ENCODE results near the gene DUSP19. TPM values are rescaled to one million over a fixed set of nuclear protein-coding genes. Genes with fewer than 3 reads are reported as not detected.
A peak's percentile ranks its signal among the peaks of the same experiment; 100 is the strongest.

The DUSP19 gene
- total and polyA plus RNA-seq, 2 of the 13 experiments (the other 11 are each of a cell fraction or from before 2014, with no cell fraction given) = 1.3 to 1.9 TPM

- FAIRE-seq (no peak), DNase-seq (ENCODE audit: low spot score) (no peak), ATAC-seq (no peak)
- BruUV-seq (replicated peaks) = no TSS peak
- Histone ChIP-seq H3K9me3 (ENCODE audit: low read length) (peaks cover 7% of the 10 kb centered on the region; the same call in 1 of the 2 replicates), H3K27me3 (ENCODE audit: control insufficient read depth in 1 of 2, insufficient read depth in 2 of 2, low read length in 2 of 2) (peaks cover 0 to 24% of the 10 kb centered on the region in 2 experiments; a peak in 2 of 5 replicates), H3K27ac (ENCODE audit: extremely low read length, insufficient read depth, low read length) (no peak overlapping the region), H3K9ac (ENCODE audit: insufficient read depth, low read depth, low read length) (no peak overlapping the region), H4K20me1 (ENCODE audit: insufficient read depth, low read length) (no peaks in the 10 kb centered on the region), H3K4me1 (ENCODE audit: insufficient read depth, low read length) (peaks cover 6% of the 10 kb centered on the region; the same call in 1 of the 2 replicates), H3K4me3 (replicated peaks in 1 of 3; ENCODE audit: insufficient read depth in 1 of 3, low read depth in 2 of 3, low read length in 3 of 3) (no peak overlapping the region), H2AFZ (ENCODE audit: low read length) (no peak overlapping the region), H3K4me2 (ENCODE audit: low read depth, low read length) (no peak overlapping the region), H3K36me3 (replicated peaks in 1 of 2; ENCODE audit: control insufficient read depth in 1 of 2, insufficient read depth in 2 of 2, low read length in 2 of 2) (no peaks in the 10 kb centered on the region), H3K79me2 (ENCODE audit: insufficient read depth, low read length) (no peaks in the 10 kb centered on the region)
- in situ Hi-C loops (cut with HindIII; ENCODE audit: extremely low pct_ligation_motif_present, low pct_unique_long_range_greater_than_20kb) = no loop called here
- no peak for TF ChIP-seq MED8 (CRISPR knock-in tag; IDR thresholded peaks at IDR 0.05; ENCODE audit: insufficient replicate concordance)
- TF ChIP-seq KDM4B (CRISPR knock-in tag; IDR thresholded peaks at IDR 0.05) = no peak
- no peak for TF ChIP-seq JDP2 (CRISPR knock-in tag; IDR thresholded peaks at IDR 0.05; ENCODE audit: borderline replicate concordance)
- TF ChIP-seq JUNB (CRISPR knock-in tag; IDR thresholded peaks at IDR 0.05; ENCODE audit: borderline replicate concordance) = no peak
- no peak for TF ChIP-seq SP5 (CRISPR knock-in tag; IDR thresholded peaks at IDR 0.05; ENCODE audit: borderline replicate concordance, low read depth)
- TF ChIP-seq ZNF282 (IDR thresholded peaks at IDR 0.05; ENCODE audit: partially characterized antibody) = no peak
- TF ChIP-seq ZFP82 (CRISPR knock-in tag; IDR thresholded peaks at IDR 0.05; ENCODE audit: borderline replicate concordance) = no peak
- no peak for TF ChIP-seq ZNF557 (CRISPR knock-in tag; IDR thresholded peaks at IDR 0.05)
- 45% methylated on average over 7 of the region's 7 CpGs for whole genome bisulfite sequencing (ENCODE audit: low lambda C conversion rate)
- ChIA-PET CTCF (ENCODE audit: low intra/inter-chr PET ratio, low total read pairs) (no interaction called here), POLR2A (interaction anchor here (1.3 kb wide), 1 partner anchor 53 kb away, joined by 3 read pairs; no protein-coding TSS in a partner anchor)
- intact Hi-C loops (cut with micrococcal nuclease; ENCODE audit: unreplicated experiment) = no loop called here
These were observed 6.4 kb upstream of the DUSP19 start for GRCh38 chr2:183072177-183072576.

GRCh38 chr2:183078163-183078463 is 434 bp upstream of the DUSP19 start:
- in situ Hi-C loops (cut with HindIII; ENCODE audit: extremely low pct_ligation_motif_present, low pct_unique_long_range_greater_than_20kb) = no loop called here
- Histone ChIP-seq H3K4me2 (ENCODE audit: low read depth, low read length) (peak overlapping the region; percentile 85), H3K9me3 (ENCODE audit: low read length) (no peaks in the 10 kb centered on the region), H2AFZ (ENCODE audit: low read length) (peak overlapping the region; percentile 99), H3K36me3 (replicated peaks in 1 of 2; ENCODE audit: control insufficient read depth in 1 of 2, insufficient read depth in 2 of 2, low read length in 2 of 2) (no peaks in the 10 kb centered on the region), H4K20me1 (ENCODE audit: insufficient read depth, low read length) (no peaks in the 10 kb centered on the region), H3K9ac (ENCODE audit: insufficient read depth, low read depth, low read length) (peak overlapping the region; percentile 63), H3K27me3 (ENCODE audit: control insufficient read depth in 1 of 2, insufficient read depth in 2 of 2, low read length in 2 of 2) (peaks cover 0 to 24% of the 10 kb centered on the region in 2 experiments; a peak in 2 of 5 replicates), H3K4me1 (ENCODE audit: insufficient read depth, low read length) (peaks cover 19% of the 10 kb centered on the region), H3K4me3 (replicated peaks in 1 of 3; ENCODE audit: insufficient read depth in 1 of 3, low read depth in 2 of 3, low read length in 3 of 3) (peak overlapping the region; percentile 69 to 88 (median 79)), H3K27ac (ENCODE audit: extremely low read length, insufficient read depth, low read length) (peak overlapping the region; percentile 37), H3K79me2 (ENCODE audit: insufficient read depth, low read length) (no peaks in the 10 kb centered on the region)
- intact Hi-C loops (cut with micrococcal nuclease; ENCODE audit: unreplicated experiment) = loop anchor here (1.0 to 2.0 kb wide), 3 partner anchors 21 to 46 kb away; partner anchors contain the start of genes NCKAP1 and NUP35
- ATAC-seq = peak; percentile 86
- CTCF ChIA-PET (ENCODE audit: low intra/inter-chr PET ratio, low total read pairs) = no interaction called here
- FAIRE-seq = no peak
- POLR2A ChIA-PET = interaction anchor here (1.0 to 1.8 kb wide), 3 partner anchors 11 to 46 kb away, joined by 3 to 17 read pairs (median 6); partner anchors contain the start of gene NUP35
- DNase-seq (ENCODE audit: low spot score) = no peak
- BruUV-seq (replicated peaks) = TSS peak; percentile 66
- 5% methylated on average over 8 of the region's 8 CpGs for WGBS (ENCODE audit: low lambda C conversion rate)
- TF ChIP-seq RBAK (CRISPR knock-in tag; IDR thresholded peaks at IDR 0.05) (no peak), ZNF563 (CRISPR knock-in tag; IDR thresholded peaks at IDR 0.05) (no peak), HOMEZ (CRISPR knock-in tag; IDR thresholded peaks at IDR 0.05; ENCODE audit: low read depth) (no peak), TFDP1 (CRISPR knock-in tag; IDR thresholded peaks at IDR 0.05; ENCODE audit: borderline replicate concordance) (peak; percentile 6; the same call in 1 of the 2 replicates)
